Testis (tissue), 5 donors: ENCODE measurements around the gene FSTL5. TPM values are rescaled to one million over a fixed set of nuclear protein-coding genes. Genes with fewer than 3 reads are reported as not detected.
"Not testable (repeated sequence)": the region's sequence is repeated elsewhere in the genome, so short reads cannot be mapped to it uniquely, and the experiment has no call there.

Source experiments
- DNase-seq: peaks from one replicate; pipeline ENCODE4 v3.0.0-alpha.2; 2019
- H3K27ac ChIP-seq, 2 donors: fragments of 200-600 bp; sonication (generic); one replicate each; pipeline ENCODE4 v1.5.1; 2019
- H3K27me3 ChIP-seq: fragments of 200-600 bp; sonication (generic); one replicate; pipeline ENCODE4 v1.5.1; 2019
- H3K36me3 ChIP-seq: fragments of 200-600 bp; sonication (generic); one replicate; pipeline ENCODE4 v1.5.1; 2017; ENCODE audit warnings: low read depth; ENCODE audit errors: missing control alignments
- H3K4me1 ChIP-seq: fragments of 200-600 bp; sonication (generic); one replicate; pipeline ENCODE4 v1.5.1; 2019
- H3K4me3 ChIP-seq, 2 donors: fragments of 200-600 bp; sonication (generic); one replicate each; pipeline ENCODE4 v1.5.1; 2017 to 2019
- H3K9me3 ChIP-seq: fragments of 200-600 bp; sonication (generic); one replicate; pipeline ENCODE4 v1.5.1; 2017
- POLR2A ChIP-seq: fragments of 450-650 bp; IDR thresholded peaks from one replicate; pipeline ENCODE4 v1.6.1; 2017; ENCODE audit warnings: antibody characterized with exemption, mild to moderate bottlenecking, moderate library complexity
- WGBS, 2 donors: methylation state at CpG; one replicate each; pipeline ENCODE4 v1.1.5; 2018; 5-methylcytosine and 5-hydroxymethylcytosine counted together
- intact Hi-C: fragments of 100-400 bp; cut with DNase I; formaldehyde crosslinking; loops from one replicate; pipeline ENCODE4 v1.15.1; 2023; ENCODE audit warnings: low total_unique reads
- long read RNA-seq, 2 donors: transcript quantifications; one replicate each; lab custom pipeline, GENCODE V29; 2026
- polyA plus RNA-seq: library from polyadenylated mRNA; stranded (reverse); fragments of 350-450 nt; fragmentation: Illumina TruSeq; extraction: RNeasy Lipid Tissue Mini Kit (QIAGEN cat#74804); gene quantifications from one replicate; pipeline ENCODE4 v1.2.3, GENCODE V29; 2014; ENCODE audit warnings: low read depth, low replicate concordance; ENCODE audit not compliant: insufficient read depth
- total RNA-seq, 2 donors: library from RNA; depleted of rRNA; stranded (reverse); fragments of >200 nt; gene quantifications; one replicate each; pipeline ENCODE4 v1.2.3, GENCODE V29; 2016
- TF ChIP-seq, protein P1 (sequence below), 3 experiments: fragments of 450-650 bp in 2 of 3; fragments of 200-600 bp in 1 of 3; sonication (generic) in 1 of 3; IDR thresholded peaks; one replicate each; pipeline ENCODE4 v1.5.1; 2016 to 2019; ENCODE audit warnings: antibody characterized with exemption in 3 of 3, mild to moderate bottlenecking in 2 of 3, moderate library complexity in 1 of 3

Gene FSTL5
- total RNA-seq: 1 to 10 TPM in 1 of 2 donors, under 1 TPM in 1; 0.68 to 1.0 TPM
- polyA plus RNA-seq: 0.57 TPM
- long read RNA-seq, donor 1, partial matches to known transcripts: 20 of 22 reads
- long read RNA-seq, donor 1, other reads (novel, unspliced or antisense): 0 of 22 reads
- long read RNA-seq, donor 2, partial matches to known transcripts: 0 of 1 reads
- long read RNA-seq, donor 2, other reads (novel, unspliced or antisense): 0 of 1 reads

DNA sequence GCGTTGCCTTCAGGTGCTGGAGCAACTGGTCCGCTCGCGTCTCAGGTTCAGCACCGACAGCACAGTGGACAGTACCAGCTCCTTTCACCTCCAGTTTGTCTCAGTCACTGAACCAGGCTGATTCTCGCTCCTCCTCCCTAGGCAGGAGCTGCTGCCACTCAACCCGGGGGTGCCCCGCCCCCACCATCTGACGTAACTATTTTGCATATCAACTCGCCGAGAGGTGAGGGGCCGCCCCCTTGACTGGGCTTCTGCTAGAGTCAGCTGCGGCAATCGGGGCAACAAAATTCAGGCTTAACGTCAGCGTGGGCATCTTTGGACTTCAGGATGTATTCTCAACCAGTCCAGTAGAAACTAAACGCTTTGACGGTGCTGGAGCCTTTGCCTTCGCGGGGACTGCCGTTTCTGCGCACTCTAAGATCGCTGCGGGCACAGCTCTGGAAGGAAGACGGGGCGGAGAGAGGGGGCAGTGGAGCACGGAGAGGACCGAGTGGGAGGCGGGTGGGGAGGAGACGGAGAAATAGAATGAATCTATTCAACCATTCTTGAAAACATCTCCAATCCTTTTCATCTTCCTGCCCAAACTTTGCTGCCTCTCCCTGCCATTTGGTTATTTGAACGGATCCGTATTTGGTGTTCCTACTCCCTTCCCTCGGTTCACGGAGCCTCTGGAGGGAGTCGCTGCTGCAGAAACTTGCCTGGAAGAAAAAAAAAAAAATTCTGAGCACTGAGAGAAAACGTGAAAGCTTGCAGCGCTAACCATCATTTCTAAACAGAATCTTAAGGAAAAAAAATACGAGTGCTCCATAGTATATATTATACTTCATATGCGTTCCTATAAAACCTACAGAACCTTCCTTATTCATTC lies at the start of gene FSTL5:
TSS of gene FSTL5 (minus strand) at position 109 of the 868 bp plus-strand sequence. CDS start 52,604 bp downstream, outside the sequence.
- peak; percentile 91 for DNase-seq
- TF ChIP-seq POLR2A: no peak
- TF ChIP-seq, protein P1, sequence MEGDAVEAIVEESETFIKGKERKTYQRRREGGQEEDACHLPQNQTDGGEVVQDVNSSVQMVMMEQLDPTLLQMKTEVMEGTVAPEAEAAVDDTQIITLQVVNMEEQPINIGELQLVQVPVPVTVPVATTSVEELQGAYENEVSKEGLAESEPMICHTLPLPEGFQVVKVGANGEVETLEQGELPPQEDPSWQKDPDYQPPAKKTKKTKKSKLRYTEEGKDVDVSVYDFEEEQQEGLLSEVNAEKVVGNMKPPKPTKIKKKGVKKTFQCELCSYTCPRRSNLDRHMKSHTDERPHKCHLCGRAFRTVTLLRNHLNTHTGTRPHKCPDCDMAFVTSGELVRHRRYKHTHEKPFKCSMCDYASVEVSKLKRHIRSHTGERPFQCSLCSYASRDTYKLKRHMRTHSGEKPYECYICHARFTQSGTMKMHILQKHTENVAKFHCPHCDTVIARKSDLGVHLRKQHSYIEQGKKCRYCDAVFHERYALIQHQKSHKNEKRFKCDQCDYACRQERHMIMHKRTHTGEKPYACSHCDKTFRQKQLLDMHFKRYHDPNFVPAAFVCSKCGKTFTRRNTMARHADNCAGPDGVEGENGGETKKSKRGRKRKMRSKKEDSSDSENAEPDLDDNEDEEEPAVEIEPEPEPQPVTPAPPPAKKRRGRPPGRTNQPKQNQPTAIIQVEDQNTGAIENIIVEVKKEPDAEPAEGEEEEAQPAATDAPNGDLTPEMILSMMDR (IDR thresholded peaks at IDR 0.05): no peak
- Histone ChIP-seq H3K27me3 (no peaks in the 10 kb centered on the region), H3K27ac (no peak within 1 kb of the TSS), H3K9me3 (no peaks in the 10 kb centered on the region), H3K4me3 (peak within 1 kb of the TSS; percentile 34 to 49), H3K4me1 (no peaks in the 10 kb centered on the region), H3K36me3 (no peaks in the 10 kb centered on the region)
- intact Hi-C loops: no loop called here
- WGBS, 2 donors: 2 to 3% methylated on average over 30 to 39 of the region's 39 CpGs

DNA sequence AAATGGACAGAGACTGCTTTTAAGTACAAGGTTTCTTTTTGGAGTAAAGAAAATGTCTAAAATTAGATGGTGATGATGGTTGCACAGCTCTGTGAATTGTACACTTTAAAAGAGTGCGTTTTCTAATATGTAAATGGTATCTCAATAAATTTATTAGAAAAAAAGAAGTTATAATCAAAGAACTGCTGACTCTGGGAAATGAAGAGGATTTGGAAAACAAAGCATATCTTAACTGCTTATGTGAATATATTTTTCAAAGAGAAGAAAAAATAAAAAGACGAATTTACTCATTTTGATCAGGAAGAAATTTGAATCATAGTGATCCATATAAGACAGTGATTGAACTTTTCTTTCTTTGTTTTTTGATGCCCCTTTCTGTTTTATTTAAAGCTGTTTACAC lies 45.9 kb upstream of the FSTL5 start:
- Histone ChIP-seq H3K27me3 (no peaks in the 10 kb centered on the region), H3K4me1 (no peaks in the 10 kb centered on the region), H3K27ac (no peak overlapping the region), H3K4me3 (no peak overlapping the region), H3K36me3 (no peaks in the 10 kb centered on the region), H3K9me3 (no peaks in the 10 kb centered on the region)
- DNase-seq: no peak
- intact Hi-C loops: no loop called here
- TF ChIP-seq POLR2A: no peak
- TF ChIP-seq, protein P1 (IDR thresholded peaks at IDR 0.05): no peak
- WGBS, 2 donors: 85 to 94% methylated on average over 2 of the region's 2 CpGs

DNA sequence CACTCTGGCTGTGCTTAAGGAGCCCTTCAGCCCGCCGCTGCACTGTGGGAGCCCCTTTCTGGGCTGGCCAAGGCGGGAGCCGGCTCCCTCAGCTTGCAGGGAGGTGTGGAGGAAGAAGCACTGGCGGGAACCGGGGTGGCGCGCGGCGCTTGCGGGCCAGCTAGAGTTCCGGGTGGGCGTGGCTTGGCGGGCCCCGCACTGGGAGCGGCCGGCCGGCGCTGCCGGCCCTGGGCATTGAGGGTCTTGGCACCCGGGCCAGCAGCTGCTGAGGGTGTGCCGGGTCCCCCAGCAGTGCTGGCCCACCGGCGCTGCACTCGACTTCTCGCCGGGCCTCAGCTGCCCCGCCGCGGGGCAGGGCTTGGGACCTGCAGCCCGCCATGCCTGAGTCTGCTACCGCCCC lies 39.7 kb upstream of the FSTL5 start:
- H3K9me3 ChIP-seq, intact Hi-C loops, H3K27me3 ChIP-seq, H3K36me3 ChIP-seq, H3K4me1 ChIP-seq, H3K27ac ChIP-seq: not testable (repeated sequence)
- DNase-seq: peak; percentile 50
- 59 to 69% methylated on average over 18 to 27 of the region's 32 CpGs for WGBS, 2 donors
- peak overlapping the region; percentile 31 to 40 for H3K4me3 ChIP-seq

DNA sequence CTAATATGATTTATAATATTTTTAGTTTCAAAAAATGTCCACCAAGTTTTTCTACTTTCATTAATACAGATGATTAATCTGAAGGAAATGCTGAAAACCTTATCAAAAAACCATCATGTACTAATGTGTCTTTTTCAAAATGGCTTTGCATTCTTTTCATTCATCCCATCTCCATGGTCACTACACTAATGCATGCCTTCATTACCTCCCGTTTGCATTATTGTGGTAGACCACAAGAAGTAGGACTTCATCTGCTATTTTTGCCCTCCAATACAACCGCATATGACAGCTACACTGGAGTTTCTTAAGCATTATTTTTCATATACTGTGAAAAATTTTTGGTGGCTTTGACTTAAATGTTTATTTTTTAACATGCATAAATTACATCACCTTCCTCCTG lies 37.9 kb upstream of the FSTL5 start:
- 64 to 83% methylated on average over 2 of the region's 2 CpGs for WGBS, 2 donors
- intact Hi-C loops: no loop called here
- Histone ChIP-seq H3K4me1 (no peaks in the 10 kb centered on the region), H3K27me3 (no peaks in the 10 kb centered on the region), H3K36me3 (no peaks in the 10 kb centered on the region), H3K4me3 (no peak overlapping the region), H3K27ac (no peak overlapping the region), H3K9me3 (no peaks in the 10 kb centered on the region)
- no peak for DNase-seq
- TF ChIP-seq, protein P1 (IDR thresholded peaks at IDR 0.05): no peak
- no peak for TF ChIP-seq POLR2A

DNA sequence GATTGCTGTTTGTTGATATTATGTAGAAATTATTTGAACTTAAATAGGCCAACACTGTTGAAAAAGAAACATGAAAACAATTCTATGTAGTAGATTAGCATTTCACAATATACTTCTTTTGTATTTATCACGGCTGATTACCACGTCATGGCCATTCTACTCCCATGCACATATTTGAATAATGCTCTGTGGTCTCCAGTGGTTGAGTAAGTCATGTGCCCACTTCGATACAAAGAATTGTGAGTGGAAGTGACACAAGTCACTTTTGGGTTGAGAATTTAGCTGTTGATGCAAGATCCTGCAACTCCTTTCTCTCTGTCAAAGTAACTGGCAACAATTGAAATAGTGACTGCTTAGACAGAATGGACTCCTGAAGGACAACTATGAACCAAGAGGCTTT lies 6.7 kb upstream of the FSTL5 start:
- Histone ChIP-seq H3K4me1 (no peaks in the 10 kb centered on the region), H3K9me3 (no peaks in the 10 kb centered on the region), H3K27me3 (no peaks in the 10 kb centered on the region), H3K27ac (no peak overlapping the region), H3K36me3 (no peaks in the 10 kb centered on the region), H3K4me3 (no peak overlapping the region)
- TF ChIP-seq POLR2A: no peak
- TF ChIP-seq, protein P1 (IDR thresholded peaks at IDR 0.05): no peak
- intact Hi-C loops: no loop called here
- WGBS, 2 donors: 32 to 59% methylated on average over 2 to 3 of the region's 3 CpGs
- DNase-seq: no peak
